Right hindlimb (tissue), 1 donor: ENCODE measurements around the gene PARVB.

Experiments used
- DNase-seq: peaks from one replicate; pipeline ENCODE4 v3.0.0-alpha.2; 2018

Gene PARVB

DNA sequence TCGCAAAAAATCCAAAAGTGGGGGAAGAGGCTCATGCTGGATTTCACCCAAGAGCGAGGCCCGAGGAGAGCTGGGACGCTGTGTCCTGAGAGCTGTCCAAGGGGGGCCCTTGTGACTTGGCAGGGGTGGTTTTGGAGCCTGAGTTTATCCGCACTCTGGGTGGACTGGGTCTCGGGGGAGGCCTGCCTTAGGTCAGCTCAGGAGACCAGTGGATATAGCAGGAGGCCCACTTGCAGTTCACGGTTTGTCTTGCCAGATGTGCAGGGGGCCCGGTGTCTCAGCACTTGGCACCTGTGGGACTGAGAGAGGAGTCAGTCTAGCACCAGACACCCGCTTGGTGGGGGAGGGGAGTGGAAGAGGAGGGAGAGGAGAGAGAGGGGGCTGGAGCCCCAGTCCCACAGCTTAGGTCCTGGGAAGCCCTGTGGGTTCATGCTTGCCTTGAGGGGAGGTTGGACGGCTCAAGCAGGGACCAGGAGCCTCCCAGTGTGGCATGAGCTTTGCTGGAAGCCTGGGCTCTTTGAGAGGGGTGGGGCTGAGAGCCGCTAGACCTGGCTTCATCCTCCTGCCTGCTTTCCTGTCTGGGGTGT, 33.4 kb downstream of the PARVB start:
- DNase-seq: no peak

DNA sequence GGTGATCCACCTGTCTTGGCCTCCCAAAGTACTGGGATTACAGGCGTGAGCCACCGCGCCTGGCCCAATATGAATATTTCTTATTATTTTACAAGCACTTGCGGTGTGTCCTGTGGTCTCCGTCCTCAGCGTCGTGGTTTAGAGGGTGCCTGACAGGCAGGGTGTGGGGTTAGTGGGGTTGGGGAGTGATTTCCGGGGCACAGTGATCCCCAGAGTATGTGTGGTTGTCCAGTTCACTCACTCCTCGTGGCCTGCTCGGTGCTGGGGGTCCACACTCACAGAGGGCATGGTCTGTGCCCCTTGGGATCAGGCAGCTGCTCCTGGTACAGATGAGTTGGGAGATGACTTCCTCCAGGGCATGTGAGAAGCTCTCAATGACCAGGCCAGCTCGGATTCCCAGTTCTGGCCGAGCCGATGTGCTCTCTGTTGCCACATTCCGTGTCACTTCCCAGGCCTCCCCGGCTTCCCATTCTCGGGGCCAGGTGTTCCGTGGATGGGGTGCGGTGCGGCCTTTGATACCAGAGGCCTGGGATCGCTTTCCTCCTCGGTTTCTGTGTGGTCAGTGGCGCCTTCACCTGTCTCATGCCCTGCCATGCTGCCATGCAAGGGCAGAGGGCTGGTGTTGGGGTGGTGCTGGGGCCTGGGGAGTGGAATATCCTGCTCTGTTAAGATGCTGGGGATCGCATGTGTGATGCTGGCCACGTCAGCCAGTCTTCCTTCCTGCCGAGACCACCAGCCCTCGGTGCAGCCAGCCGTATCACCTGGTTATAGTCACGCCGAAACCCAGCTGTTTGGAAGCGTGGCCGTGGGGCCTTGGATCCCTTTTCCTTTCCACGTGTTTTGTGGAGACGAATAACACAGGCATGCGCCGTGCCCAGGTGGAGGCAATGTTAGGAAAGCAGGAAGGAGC, 39.6 kb downstream of the PARVB start:
- no peak for DNase-seq

DNA sequence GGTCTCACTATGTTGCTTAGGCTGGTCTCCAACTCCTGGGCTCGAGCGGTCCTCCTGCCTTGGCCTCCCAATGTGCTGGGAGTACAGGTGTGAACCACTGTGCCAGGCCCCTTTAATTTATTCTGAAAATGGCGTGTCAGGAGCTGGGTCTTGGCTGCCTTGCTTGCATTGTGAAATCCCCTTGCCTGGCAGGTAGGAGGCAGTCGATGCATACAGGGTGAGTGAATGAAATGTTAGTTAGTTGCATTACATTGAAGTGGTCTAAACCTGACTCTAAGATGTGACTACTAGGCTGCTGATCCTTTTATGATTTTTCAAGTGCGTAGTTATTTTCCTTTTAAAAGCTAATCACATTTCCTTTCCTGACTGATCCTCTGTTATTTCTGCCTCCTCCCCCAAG, 42.9 kb downstream of the PARVB start:
- no peak for DNase-seq

DNA sequence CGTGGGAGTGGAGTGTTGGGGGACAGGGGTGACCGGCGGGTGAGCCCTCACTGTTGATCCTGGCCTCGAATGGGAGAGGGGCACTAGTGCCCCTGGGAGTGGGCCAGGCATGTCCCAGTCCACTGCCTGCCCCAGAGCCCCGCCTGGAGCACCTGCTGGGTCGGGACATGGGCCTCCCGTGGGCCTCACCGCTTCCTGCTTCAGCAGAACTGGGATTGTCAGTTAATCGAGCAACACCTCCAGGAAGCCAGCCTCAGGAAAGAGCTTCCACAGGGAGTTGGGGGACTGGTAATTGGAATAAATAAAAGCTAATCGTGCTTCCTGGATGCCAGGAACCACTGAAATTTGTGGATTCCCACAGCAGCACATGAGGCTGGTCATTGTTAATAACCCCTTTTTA, 43.8 kb downstream of the PARVB start:
- DNase-seq: no peak

DNA sequence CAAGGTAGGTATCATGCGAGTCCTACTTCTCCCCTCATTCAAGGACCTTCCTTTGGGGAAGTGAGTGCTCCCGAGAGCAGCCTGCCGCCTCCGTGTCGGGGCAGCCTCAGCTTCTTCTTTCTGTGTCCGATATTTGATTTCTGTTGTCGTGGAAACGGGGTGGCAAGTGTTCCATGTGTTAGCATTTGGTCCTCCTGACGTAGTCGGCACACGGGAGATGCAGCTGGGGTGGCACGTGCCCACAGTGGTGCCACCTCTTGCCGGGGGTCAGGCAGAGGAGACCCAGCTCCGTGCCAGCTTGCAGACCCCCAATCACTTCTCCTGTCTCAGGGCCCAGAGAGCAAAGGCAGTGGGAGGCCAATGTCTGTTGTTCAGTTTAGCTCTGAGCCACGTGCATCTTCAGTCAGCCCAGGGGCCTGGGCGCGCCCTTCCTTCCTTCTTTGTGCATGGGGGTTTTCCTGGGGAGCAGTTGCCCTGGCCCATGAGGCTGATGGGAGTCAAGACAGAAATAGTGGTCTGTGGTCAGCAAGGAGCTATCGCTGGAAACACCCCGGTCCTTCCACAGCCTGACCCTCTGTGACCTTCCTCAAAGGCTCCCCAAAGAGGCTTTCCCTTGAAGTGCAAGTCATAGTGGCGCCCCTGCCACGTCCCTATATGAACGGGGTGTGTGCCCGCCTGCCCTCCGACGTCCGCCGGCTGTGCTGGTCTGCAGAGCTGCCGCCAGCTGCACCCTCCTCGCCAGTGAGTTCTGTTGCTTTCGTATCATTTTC, 44.5 kb downstream of the PARVB start:
- DNase-seq: peak; percentile 44

DNA sequence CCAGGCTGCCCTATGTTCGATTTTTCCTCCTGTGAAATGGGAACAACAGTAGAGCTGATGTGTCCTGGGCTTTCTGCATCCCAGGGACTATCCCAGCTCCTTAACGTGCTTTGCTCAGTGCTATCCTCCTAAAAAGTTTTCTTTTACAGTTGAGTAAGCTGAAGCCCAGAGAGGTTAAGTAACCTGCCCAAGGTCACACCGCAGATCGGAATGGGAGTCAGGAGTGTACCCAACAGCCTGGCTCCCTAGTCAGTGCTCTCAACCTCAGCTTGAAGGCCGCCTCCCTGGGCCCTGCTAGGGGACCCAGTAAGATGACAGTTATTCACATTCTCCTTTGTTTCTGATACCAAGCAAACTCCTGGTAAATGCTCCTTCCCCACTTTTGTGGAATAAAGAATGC, 45.9 kb downstream of the PARVB start:
- no peak for DNase-seq

DNA sequence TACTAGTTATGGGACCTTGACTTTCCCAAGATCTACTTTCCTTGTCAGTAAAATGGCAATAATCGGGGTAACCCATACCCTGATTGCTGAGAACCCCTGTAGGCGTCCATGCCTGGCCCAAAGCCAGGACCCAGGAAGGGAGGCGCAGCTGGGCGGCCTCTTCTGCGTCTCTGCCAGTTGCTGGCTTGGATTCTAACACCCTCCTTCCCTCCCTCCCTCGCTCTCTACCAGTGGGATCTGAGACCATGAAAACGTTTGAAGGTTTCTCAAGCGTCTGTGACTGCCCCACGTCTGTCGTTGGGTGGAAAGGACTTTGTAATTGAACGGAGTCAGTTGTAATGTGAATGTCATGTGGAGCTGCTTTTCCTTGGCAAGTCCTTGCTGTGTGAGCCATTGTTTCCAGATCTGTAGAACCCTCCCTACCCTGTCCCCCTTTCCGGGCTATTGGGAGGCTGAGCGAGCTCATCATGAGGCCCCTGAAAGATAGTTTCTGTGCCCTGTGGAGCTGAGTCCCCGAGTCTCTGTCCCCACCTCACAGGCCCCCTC, 47.8 kb downstream of the PARVB start:
- no peak for DNase-seq

DNA sequence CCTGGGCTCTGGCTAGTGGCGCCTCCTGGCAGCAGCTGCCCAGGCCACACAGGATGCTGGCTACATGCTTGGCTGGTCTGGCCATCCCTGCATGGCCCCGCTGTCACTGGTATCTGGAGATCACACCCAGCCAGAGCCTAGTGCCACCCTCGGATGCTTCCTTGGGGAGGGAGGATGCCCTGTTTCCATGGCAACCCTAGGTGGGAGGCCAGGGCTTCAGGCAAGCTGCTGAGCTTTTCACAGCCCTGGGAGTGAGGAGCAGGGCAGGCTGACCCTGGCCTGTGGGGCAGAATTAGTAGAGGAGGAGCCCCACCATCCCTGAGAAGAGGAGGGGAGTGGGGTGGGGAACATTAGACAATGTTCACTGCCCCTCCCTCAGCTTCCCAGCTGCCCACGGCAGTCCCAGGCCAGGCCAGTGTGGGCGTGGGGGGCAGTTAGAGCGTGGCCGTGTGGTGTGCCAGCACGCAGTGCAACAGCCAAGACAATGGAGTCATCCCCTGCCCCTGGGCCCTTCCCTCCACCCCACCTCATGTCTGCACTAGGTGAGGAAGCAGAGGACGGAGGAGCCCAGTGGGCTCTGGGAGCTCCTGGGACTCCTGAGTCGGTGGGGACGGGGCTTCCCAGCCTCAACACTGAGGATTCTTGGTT, 50.4 kb downstream of the PARVB start:
- no peak for DNase-seq

DNA sequence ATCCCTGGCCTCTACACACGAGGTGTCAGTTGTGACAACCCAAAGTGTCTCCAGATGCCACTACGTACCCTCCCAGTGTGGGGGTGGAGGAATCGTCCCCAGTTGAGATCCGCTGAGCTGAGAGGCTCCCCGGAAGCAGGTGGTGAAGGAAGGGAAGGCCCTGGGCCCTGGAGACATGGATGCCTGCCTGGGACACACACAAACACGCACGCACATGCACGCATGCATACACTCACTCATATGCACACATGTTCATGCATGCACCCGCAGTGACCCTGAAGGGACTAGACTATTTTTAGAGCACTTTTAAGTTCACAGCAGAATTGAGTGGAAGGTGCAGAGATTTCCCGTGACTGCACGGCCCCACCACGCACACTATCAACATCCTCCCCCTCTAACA, 50.9 kb downstream of the PARVB start:
- no peak for DNase-seq

DNA sequence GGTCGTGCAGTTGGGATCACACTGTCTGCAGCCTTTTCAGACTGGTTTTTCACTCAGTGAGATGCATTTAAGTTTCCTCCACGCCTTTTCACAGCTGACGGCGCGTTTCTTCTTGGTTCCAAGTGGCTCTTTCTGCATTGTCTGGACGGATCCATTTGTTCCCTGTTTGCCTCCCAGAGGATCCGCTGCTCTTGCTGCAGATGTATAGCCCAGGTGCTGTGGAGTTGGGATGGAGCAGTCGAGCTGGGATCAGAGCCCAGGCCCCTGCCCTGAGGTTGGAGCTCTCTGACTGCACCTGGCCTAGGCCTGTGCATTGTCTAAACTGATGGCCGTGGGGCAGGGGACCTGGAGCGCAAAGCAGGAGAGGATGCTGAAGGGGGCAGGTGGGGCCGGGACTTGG, 51.6 kb downstream of the PARVB start:
- DNase-seq: peak; percentile 84

DNA sequence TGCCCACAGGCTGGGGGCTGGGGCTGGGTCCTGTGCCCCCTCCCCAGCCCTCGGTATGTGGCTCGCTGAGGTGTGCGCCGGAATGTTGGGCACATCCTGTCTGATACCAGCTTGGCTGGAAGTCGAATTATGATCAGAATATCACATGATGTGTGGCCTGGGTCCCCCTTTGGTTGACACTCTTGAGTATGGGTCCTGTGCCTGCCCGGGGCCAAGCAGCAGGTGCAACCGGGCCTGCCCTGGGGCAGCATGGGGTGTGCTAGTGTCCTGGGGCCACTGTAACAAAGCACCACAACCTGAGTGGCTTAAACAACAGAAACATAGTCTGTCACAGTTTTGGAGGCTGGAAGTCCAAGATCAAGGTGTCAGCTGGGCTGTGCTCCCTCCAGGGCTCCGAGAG, 52.7 kb downstream of the PARVB start:
- no peak for DNase-seq

DNA sequence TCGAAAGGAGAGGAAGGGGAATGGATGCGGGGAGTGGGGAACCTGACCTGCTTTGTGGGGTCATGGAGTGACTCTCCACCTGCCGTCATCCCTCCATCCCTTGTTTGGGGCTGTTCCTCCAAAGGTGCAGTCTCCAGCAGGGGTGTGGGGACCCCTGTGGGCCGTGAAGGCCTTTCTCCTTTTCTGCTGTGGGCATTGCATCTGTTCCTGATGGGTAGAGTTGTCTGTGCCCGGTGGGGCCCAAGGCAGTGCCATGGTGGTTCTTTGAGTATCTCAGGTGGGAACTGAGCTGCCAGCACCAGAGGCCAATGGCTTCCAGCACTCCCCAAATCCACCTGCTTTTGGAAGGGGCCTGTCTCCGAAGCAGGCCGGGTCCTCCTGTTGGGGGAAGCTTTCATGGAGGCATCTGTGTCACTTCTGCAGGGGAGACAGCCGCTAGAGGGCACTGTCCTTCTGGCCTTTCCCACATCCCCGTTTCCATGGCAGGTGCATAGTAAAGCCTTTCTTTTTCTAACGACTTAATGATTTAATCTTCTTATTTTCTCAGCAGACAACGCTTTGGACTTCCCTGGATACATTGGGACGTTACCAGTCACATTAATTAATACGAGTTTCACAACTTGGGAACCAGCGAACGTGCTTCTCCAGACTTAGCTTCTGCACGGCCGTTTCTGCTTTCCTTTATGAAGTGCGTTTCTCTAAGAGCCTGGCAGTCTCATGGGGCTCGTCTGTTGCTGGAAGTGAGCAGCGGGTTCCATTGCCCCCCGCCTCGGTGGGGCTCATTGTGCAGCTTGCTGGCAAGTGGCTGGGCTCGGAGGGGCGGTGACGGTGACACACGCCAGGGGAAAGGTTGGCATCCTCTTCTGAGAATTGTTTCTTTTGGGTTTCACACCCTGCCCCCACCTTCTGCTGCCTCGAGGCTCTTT, 57.1 kb downstream of the PARVB start:
- peak; percentile 78 for DNase-seq

DNA sequence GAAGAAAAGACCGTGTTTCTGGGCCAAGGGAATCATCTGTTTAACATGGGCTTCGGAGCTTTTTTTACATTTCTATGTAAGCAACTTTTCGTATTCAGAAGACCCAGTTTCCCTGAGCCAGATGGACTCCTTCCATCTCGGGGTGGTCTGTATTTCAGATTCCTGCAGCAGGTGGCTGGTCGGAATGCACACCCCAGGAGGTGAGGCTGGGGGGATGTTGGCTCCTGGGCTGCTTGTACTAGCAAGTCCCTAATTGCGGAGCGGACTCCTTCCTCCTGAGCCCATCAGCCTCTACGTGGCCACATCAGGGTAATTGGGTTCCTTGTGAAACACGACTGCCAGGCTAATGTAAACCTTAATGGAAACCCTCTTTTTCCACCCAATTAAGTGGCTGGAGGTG, 58.7 kb downstream of the PARVB start:
- no peak for DNase-seq

DNA sequence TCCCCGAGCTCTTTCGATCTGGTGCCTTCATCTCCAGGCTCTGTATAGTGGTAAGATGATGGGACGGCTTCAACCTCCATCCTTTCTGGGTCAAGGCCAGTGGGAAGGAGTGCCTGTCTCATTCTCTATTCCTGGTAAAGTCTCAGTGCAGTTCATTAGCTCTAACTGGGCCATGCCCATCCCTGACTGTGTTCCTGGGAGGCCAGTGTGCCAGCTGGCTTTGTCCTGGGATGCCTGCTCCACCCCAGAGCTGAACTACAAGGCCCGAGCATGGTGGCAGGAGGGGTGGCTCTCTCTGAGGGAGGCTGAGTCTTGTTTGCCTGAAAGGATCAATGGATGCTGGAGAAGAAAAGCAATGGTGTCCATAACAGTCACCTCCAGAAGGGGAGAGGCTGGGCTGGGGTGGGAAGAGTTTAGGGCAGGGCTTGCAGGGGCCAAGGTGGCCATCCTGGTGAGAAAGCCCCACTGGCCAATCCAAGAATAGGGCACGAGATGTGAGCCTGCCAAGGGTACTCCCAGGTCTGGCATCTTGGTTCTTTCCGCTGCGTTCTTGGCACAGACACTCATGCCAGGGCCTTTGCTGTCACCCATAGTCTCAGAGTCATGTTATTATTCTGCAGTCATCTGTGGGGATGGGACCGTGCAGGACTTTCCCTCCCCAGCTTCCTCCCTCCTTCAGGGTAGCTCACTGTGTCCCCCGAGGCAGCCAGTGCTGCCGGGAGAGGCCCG, 60.1 kb downstream of the PARVB start:
- DNase-seq: no peak

DNA sequence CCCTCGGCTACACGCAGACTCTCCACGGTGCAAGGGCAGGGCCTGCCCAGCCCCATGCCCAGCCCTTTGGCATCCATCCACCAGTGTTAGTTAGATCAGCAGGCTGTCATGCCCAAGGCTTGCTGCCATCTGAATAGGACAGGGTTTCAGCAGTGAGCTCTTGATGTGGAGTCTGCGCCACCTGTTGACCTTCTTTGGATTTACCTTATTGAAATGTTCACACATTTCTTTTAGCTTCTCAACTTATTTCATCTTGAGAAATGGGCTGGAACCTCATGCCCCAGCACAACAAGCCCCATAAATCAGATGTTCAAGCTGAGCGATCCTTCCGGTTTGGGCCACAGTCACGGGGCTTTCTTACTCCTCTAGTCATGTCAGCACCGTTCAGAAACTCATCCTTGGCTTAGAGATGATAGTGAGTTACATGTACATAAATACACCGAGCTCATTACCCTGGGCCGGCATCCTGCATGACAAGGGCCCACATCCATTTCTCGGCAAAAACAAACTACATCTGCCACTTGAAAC, 61.7 kb downstream of the PARVB start:
- DNase-seq: no peak

DNA sequence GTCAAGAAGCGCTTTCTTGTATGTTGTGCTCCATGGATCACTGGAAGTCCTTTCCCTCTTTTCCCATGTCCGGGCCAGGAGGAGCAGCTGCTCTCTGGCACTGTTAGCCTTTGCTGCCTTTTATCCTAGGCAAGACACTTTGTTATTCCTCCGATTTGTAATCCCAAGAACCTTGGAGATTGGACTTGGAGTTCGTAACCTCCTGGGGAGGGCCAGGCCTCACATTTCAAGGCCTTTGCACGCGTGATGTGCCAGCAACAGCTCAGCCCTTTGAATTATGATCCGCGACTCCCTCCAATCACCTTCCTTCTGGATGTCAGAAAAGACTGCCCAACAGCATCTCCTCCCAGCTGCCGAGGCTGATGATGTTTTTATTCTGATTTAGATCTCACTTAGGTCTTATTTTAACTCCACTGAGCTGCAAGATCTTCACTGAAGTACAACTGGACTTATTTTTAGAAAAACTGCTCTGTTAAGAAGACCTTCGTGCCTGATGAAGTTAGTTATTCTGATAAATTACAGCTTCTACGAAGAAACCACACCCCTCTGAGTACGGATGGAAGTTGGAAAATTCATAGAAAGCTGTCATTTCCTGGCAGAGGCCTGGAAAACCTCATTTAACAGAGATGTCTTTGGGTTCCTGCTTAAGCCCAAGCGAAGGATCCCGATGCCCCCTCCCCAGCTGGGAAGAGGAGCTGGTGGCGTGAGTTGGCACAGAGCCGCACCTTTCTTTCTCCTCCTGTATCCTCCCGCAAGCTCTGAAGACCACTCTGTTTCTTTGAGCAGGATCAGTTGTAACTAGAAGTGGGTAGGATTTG, 62.4 kb downstream of the PARVB start:
- DNase-seq: peak; percentile 88

DNA sequence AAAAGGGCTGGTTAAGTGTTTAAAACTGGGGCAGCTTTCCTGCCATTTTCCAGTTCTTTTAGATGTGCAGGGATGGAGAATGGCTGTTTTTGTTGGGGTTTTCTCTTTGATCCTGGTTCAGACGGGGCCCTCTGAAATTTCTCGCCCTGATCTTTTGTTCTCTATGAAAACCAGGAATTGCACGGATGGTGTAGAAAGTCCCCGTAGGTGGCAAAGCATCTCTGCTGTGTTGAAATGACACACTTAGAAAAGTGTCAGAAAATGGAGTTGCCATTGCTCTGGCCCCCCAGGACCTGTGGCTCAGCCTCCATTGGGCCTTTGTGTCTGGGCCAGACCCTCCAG, 63.0 kb downstream of the PARVB start:
- no peak for DNase-seq

DNA sequence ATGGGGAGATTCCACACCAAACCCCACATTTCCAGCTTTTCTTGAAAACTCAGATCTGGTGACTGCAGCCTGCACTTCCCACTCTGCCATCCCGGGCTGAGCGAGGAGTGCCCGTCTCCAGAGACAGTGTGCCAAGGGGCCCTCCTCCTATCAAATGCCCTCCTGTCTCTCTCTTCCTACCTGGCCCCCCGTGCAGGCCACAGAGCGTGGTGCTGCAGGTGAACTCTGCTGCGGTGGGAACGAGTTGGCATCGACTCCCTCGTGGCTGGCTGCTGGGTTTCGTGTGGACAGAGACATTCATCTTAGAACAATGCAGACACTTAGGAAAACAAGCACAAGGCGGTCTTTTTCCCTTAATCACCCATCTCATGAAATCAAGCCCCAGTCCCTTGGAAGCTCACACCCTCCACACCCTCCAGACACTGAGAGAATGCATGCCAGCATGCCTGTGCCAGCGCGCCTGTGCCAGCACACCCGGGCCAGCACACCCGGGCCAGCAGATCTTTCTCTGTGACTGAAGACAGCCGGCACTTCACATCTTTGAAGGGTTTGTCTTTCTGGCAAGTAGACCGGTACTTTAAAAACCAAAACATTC, 65.0 kb downstream of the PARVB start:
- peak; percentile 78 for DNase-seq

DNA sequence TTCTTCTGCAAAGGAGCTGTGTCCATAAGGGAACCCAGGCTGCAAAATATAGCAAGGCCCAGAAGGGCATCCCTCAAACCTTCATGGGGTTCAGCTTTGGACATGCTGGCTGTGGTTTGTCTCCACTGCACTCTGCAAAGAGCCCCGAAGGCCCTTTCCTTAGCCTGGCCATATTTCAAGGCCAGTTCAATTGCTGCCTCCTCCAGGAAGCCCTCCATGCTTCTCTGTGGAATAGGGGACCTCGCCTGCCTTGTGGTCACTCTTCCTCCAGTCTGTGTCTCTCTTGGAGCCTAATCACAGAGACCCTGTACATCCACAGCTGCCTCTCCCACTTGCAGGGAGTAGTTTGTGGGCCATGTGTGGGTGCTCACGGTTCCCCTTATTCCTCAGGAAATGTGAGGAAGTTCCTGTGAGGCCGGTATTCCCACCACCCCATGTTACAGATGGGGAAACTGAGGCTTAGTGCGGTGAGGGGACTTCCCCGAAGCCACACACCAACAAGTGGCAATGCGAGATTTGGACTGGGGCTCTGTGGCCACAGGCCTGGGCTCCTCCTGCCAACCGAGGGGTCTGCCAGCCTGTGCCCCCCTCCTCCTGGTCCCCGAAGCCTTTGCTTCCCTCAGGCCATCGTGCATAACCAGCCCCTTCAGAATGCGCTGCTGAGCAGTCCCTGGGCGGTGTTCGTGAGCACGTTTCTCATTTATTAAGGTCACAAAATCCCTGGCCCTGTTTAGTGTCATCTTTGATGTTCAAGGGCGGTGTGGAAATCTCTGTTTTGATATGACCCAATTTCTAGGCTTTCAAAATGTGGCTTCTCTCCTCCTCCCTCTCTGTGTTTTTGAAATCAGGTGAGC, 65.8 kb downstream of the PARVB start:
- DNase-seq: no peak
